Measurements from ENCODE around the gene MSH3.

DNA sequence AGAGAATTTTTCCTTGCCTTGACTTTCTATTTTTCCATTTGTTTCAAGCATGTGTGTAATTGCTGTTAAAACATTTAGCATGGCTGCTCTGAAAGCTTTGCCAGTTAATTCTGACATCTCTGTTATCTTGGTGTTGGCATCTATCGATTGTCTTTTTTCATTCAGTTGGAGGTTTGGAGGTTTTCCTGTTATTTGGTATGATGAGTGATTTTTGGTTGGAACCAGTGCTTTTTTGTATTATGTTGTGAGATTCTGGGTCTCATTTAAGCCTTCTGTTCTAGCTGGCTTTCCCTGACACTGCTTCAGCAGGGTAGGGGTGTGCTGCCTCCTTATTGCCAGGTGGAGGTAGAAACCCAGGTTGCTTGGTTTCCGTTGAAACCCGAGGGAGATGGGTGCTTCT is 41.2 kb downstream of the MSH3 start:
- TF ChIP-seq EP300 (IDR thresholded peaks at IDR 0.05; ENCODE audit: borderline replicate concordance in 1 of 2, low read depth in 1 of 2, low read length in 1 of 2) (no peak), NRF1 (IDR thresholded peaks at IDR 0.05; ENCODE audit: low read depth, low read length) (no peak), SMC3 (IDR thresholded peaks at IDR 0.05; ENCODE audit: low read depth, low read length) (no peak), ELF1 (IDR thresholded peaks at IDR 0.05) (no peak), SIN3A (IDR thresholded peaks at IDR 0.05; ENCODE audit: borderline replicate concordance, low read depth, low read length) (no peak), YY1 (IDR thresholded peaks at IDR 0.05; ENCODE audit: low read depth) (no peak), MXI1 (IDR thresholded peaks at IDR 0.05; ENCODE audit: low read depth, low read length) (no peak), POLR2AphosphoS5 (IDR thresholded peaks at IDR 0.05; ENCODE audit: low read depth, low read length) (no peak), MAX (IDR thresholded peaks at IDR 0.05; ENCODE audit: low read depth) (no peak)
- TF ChIP-seq, protein P1, sequence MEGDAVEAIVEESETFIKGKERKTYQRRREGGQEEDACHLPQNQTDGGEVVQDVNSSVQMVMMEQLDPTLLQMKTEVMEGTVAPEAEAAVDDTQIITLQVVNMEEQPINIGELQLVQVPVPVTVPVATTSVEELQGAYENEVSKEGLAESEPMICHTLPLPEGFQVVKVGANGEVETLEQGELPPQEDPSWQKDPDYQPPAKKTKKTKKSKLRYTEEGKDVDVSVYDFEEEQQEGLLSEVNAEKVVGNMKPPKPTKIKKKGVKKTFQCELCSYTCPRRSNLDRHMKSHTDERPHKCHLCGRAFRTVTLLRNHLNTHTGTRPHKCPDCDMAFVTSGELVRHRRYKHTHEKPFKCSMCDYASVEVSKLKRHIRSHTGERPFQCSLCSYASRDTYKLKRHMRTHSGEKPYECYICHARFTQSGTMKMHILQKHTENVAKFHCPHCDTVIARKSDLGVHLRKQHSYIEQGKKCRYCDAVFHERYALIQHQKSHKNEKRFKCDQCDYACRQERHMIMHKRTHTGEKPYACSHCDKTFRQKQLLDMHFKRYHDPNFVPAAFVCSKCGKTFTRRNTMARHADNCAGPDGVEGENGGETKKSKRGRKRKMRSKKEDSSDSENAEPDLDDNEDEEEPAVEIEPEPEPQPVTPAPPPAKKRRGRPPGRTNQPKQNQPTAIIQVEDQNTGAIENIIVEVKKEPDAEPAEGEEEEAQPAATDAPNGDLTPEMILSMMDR (IDR thresholded peaks at IDR 0.05) = no peak
- TF ChIP-seq, protein P2, sequence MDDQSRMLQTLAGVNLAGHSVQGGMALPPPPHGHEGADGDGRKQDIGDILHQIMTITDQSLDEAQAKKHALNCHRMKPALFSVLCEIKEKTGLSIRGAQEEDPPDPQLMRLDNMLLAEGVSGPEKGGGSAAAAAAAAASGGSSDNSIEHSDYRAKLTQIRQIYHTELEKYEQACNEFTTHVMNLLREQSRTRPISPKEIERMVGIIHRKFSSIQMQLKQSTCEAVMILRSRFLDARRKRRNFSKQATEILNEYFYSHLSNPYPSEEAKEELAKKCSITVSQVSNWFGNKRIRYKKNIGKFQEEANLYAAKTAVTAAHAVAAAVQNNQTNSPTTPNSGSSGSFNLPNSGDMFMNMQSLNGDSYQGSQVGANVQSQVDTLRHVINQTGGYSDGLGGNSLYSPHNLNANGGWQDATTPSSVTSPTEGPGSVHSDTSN (IDR thresholded peaks at IDR 0.05) = no peak
